H1 (cell line): Measurements from ENCODE around the gene MRPS14. TPM values are rescaled to one million over a fixed set of nuclear protein-coding genes. Genes with fewer than 3 reads are reported as not detected.

Experiments used
- CBX8 ChIP-seq: fragments of 300-800, 300-1000 bp; sonication (generic); IDR thresholded peaks from 2 replicates; pipeline ENCODE4 v1.7.1; 2016; ENCODE audit warnings: low read depth, low read length, borderline replicate concordance
- CHD1 ChIP-seq: IDR thresholded peaks from 2 replicates; pipeline ENCODE4 v1.6.1; 2012; ENCODE audit warnings: low read depth, low read length, improper control_type of control experiment
- EGR1 ChIP-seq: IDR thresholded peaks from 2 replicates; pipeline ENCODE4 v1.6.1; 2011; ENCODE audit warnings: low read depth, low read length, borderline replicate concordance
- EP300 ChIP-seq, 2 experiments: IDR thresholded peaks; 1 replicate in 1 of 2; 2 replicates in 1 of 2; pipeline ENCODE4 v1.6.1; 2011 to 2012; ENCODE audit warnings: low read depth in 2 of 2, low read length in 2 of 2, mild to moderate bottlenecking in 2 of 2, borderline replicate concordance in 1 of 2, inconsistent platforms in 1 of 2, moderate library complexity in 1 of 2
- POLR2A ChIP-seq, 2 experiments: IDR thresholded peaks; 1 replicate in 1 of 2; 2 replicates in 1 of 2; pipeline ENCODE4 v1.6.1; 2011; ENCODE audit warnings: low read depth in 2 of 2, low read length in 2 of 2, mild to moderate bottlenecking in 2 of 2; ENCODE audit errors: control extremely low read depth in 1 of 2
- SP2 ChIP-seq: IDR thresholded peaks from 2 replicates; pipeline ENCODE4 v1.6.1; 2012; ENCODE audit warnings: mild to moderate bottlenecking, low read length, inconsistent platforms
- TBP ChIP-seq: IDR thresholded peaks from 2 replicates; pipeline ENCODE4 v1.6.1; 2011; ENCODE audit warnings: low read depth, low read length, improper control_type of control experiment
- polyA plus RNA-seq, 7 experiments: library from polyadenylated mRNA; depleted of rRNA in 3 of 7; stranded (reverse) in 5 of 7; unstranded in 2 of 7; fragments of >200 nt in 5 of 7; fragments of 200-250 nt in 2 of 7; gene quantifications; 1 replicate in 5 of 7; 2 replicates in 1 of 7; 4 replicates in 1 of 7; pipeline versions ENCODE4 v1.2.1 to v1.2.3, GENCODE V29; 2011 to 2013; ENCODE audit warnings: missing spikeins in 2 of 7, mixed read lengths in 2 of 7
- total RNA-seq: library from RNA; stranded (reverse); fragmentation: NEBNext Ultra II Directional; extraction: Animal tissue kit (Norgen Biotek cat#: 25700); gene quantifications from 2 replicates; pipeline ENCODE4 v1.2.1, GENCODE V29; 2021
- TF ChIP-seq, protein P1 (sequence below): fragments of 300-600 bp; sonication (generic); IDR thresholded peaks from 2 replicates; pipeline ENCODE4 v1.7.1; 2012; ENCODE audit warnings: low read length, moderate library complexity, mild to moderate bottlenecking, inconsistent platforms; ENCODE audit not compliant: insufficient replicate concordance
- TF ChIP-seq, protein P2 (sequence below), 3 experiments: IDR thresholded peaks; 1 replicate in 2 of 3; 2 replicates in 1 of 3; pipeline versions ENCODE4 v1.5.1 to v1.6.1; 2011; ENCODE audit warnings: low read length in 3 of 3, mild to moderate bottlenecking in 3 of 3, inconsistent platforms in 2 of 3, low read depth in 1 of 3, moderate library complexity in 1 of 3; ENCODE audit not compliant: insufficient read depth in 1 of 3; ENCODE audit errors: control extremely low read depth in 1 of 3

Gene MRPS14
- total and polyA plus RNA-seq, 2 of the 8 experiments (the other 6 are each of a cell fraction or from before 2014, with no cell fraction given): 27.5 to 38.7 TPM

DNA sequence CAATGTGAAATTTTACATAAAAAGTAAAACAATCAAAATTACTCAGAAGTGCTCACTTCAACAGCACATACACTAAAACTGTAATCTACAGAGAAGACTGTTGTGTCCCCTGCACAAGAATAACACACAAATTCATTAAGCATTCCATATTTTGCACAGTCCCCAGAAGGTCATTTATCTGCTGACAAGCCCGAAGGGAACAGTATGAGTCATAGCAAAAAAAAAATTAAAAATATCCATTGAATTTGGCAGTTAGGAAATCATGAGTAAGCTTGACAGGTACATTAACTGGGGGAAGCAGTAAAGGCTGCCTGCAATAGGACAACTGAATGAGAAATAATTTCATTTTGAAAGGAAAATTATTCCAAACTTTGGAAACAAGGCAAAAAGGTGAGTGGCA is 26.7 kb downstream of the MRPS14 start (continued):
- TF ChIP-seq, protein P1, sequence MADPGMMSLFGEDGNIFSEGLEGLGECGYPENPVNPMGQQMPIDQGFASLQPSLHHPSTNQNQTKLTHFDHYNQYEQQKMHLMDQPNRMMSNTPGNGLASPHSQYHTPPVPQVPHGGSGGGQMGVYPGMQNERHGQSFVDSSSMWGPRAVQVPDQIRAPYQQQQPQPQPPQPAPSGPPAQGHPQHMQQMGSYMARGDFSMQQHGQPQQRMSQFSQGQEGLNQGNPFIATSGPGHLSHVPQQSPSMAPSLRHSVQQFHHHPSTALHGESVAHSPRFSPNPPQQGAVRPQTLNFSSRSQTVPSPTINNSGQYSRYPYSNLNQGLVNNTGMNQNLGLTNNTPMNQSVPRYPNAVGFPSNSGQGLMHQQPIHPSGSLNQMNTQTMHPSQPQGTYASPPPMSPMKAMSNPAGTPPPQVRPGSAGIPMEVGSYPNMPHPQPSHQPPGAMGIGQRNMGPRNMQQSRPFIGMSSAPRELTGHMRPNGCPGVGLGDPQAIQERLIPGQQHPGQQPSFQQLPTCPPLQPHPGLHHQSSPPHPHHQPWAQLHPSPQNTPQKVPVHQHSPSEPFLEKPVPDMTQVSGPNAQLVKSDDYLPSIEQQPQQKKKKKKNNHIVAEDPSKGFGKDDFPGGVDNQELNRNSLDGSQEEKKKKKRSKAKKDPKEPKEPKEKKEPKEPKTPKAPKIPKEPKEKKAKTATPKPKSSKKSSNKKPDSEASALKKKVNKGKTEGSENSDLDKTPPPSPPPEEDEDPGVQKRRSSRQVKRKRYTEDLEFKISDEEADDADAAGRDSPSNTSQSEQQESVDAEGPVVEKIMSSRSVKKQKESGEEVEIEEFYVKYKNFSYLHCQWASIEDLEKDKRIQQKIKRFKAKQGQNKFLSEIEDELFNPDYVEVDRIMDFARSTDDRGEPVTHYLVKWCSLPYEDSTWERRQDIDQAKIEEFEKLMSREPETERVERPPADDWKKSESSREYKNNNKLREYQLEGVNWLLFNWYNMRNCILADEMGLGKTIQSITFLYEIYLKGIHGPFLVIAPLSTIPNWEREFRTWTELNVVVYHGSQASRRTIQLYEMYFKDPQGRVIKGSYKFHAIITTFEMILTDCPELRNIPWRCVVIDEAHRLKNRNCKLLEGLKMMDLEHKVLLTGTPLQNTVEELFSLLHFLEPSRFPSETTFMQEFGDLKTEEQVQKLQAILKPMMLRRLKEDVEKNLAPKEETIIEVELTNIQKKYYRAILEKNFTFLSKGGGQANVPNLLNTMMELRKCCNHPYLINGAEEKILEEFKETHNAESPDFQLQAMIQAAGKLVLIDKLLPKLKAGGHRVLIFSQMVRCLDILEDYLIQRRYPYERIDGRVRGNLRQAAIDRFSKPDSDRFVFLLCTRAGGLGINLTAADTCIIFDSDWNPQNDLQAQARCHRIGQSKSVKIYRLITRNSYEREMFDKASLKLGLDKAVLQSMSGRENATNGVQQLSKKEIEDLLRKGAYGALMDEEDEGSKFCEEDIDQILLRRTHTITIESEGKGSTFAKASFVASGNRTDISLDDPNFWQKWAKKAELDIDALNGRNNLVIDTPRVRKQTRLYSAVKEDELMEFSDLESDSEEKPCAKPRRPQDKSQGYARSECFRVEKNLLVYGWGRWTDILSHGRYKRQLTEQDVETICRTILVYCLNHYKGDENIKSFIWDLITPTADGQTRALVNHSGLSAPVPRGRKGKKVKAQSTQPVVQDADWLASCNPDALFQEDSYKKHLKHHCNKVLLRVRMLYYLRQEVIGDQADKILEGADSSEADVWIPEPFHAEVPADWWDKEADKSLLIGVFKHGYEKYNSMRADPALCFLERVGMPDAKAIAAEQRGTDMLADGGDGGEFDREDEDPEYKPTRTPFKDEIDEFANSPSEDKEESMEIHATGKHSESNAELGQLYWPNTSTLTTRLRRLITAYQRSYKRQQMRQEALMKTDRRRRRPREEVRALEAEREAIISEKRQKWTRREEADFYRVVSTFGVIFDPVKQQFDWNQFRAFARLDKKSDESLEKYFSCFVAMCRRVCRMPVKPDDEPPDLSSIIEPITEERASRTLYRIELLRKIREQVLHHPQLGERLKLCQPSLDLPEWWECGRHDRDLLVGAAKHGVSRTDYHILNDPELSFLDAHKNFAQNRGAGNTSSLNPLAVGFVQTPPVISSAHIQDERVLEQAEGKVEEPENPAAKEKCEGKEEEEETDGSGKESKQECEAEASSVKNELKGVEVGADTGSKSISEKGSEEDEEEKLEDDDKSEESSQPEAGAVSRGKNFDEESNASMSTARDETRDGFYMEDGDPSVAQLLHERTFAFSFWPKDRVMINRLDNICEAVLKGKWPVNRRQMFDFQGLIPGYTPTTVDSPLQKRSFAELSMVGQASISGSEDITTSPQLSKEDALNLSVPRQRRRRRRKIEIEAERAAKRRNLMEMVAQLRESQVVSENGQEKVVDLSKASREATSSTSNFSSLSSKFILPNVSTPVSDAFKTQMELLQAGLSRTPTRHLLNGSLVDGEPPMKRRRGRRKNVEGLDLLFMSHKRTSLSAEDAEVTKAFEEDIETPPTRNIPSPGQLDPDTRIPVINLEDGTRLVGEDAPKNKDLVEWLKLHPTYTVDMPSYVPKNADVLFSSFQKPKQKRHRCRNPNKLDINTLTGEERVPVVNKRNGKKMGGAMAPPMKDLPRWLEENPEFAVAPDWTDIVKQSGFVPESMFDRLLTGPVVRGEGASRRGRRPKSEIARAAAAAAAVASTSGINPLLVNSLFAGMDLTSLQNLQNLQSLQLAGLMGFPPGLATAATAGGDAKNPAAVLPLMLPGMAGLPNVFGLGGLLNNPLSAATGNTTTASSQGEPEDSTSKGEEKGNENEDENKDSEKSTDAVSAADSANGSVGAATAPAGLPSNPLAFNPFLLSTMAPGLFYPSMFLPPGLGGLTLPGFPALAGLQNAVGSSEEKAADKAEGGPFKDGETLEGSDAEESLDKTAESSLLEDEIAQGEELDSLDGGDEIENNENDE: no peak
- TF ChIP-seq POLR2A (IDR thresholded peaks at IDR 0.05; ENCODE audit: control extremely low read depth in 1 of 2, low read depth in 2 of 2, low read length in 2 of 2) (no peak), CBX8 (no peak), SP2 (no peak), EGR1 (no peak), CHD1 (no peak), EP300 (IDR thresholded peaks at IDR 0.05; ENCODE audit: borderline replicate concordance in 1 of 2, low read depth in 2 of 2, low read length in 2 of 2) (no peak), TBP (no peak)
- TF ChIP-seq, protein P2, sequence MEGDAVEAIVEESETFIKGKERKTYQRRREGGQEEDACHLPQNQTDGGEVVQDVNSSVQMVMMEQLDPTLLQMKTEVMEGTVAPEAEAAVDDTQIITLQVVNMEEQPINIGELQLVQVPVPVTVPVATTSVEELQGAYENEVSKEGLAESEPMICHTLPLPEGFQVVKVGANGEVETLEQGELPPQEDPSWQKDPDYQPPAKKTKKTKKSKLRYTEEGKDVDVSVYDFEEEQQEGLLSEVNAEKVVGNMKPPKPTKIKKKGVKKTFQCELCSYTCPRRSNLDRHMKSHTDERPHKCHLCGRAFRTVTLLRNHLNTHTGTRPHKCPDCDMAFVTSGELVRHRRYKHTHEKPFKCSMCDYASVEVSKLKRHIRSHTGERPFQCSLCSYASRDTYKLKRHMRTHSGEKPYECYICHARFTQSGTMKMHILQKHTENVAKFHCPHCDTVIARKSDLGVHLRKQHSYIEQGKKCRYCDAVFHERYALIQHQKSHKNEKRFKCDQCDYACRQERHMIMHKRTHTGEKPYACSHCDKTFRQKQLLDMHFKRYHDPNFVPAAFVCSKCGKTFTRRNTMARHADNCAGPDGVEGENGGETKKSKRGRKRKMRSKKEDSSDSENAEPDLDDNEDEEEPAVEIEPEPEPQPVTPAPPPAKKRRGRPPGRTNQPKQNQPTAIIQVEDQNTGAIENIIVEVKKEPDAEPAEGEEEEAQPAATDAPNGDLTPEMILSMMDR (IDR thresholded peaks at IDR 0.05; ENCODE audit: control extremely low read depth in 1 of 3, insufficient read depth in 1 of 3, low read depth in 1 of 3, low read length in 3 of 3): no peak
